DND-41 (cell line): ENCODE results near the gene EXOC4.

Experiments
- ATAC-seq: fragments of 200-7000 bp; cut with Tn5 transposase; 3 replicates; pipeline ENCODE4 v1.9.1; 2021; ENCODE audit warnings: low read depth; ENCODE audit not compliant: insufficient read depth
- DNase-seq: peaks from one replicate; pipeline ENCODE4 v3.0.0-alpha.2; 2020
- H2AFZ ChIP-seq: 2 replicates; pipeline ENCODE4 v1.6.0; 2012; ENCODE audit warnings: low read depth, low read length
- H3K27ac ChIP-seq: 2 replicates; pipeline ENCODE4 v1.5.1; 2012; ENCODE audit warnings: low read length, inconsistent platforms
- H3K27me3 ChIP-seq: fragments of 200-600 bp; sonication (generic); 2 replicates; pipeline ENCODE4 v1.6.0; 2012; ENCODE audit warnings: low read length, mild to moderate bottlenecking, inconsistent platforms; ENCODE audit not compliant: insufficient read depth, poor library complexity
- H3K36me3 ChIP-seq: 2 replicates; pipeline ENCODE4 v1.5.1; 2012; ENCODE audit warnings: low read length, inconsistent platforms; ENCODE audit not compliant: insufficient read depth
- H3K4me1 ChIP-seq: 2 replicates; pipeline ENCODE4 v1.5.1; 2012; ENCODE audit warnings: mild to moderate bottlenecking, low read length; ENCODE audit not compliant: insufficient read depth
- H3K4me2 ChIP-seq: 2 replicates; pipeline ENCODE4 v1.6.0; 2012; ENCODE audit warnings: mild to moderate bottlenecking, moderate library complexity, low read length, inconsistent platforms; ENCODE audit not compliant: insufficient read depth
- H3K4me3 ChIP-seq, 2 experiments: fragments of 200-600 bp in 1 of 2; shearing (Covaris generic) in 1 of 2; 2 replicates each; pipeline ENCODE4 v1.5.1; 2012 to 2016; ENCODE audit warnings: inconsistent platforms in 2 of 2, low read length in 2 of 2, mild to moderate bottlenecking in 2 of 2, low read depth in 1 of 2, moderate library complexity in 1 of 2
- H3K79me2 ChIP-seq: 2 replicates; pipeline ENCODE4 v1.6.0; 2012; ENCODE audit warnings: low read length, inconsistent platforms; ENCODE audit not compliant: insufficient read depth
- H3K9ac ChIP-seq: 2 replicates; pipeline ENCODE4 v1.6.0; 2012; ENCODE audit warnings: low read depth, mild to moderate bottlenecking, inconsistent platforms, low read length, moderate library complexity
- H3K9me3 ChIP-seq: 2 replicates; pipeline ENCODE4 v1.5.1; 2012; ENCODE audit warnings: low read length, moderate library complexity, mild to moderate bottlenecking, inconsistent platforms; ENCODE audit not compliant: insufficient read depth, severe bottlenecking
- H4K20me1 ChIP-seq: 2 replicates; pipeline ENCODE4 v1.6.0; 2012; ENCODE audit warnings: low read length; ENCODE audit not compliant: insufficient read depth
- EZH2 ChIP-seq: IDR thresholded peaks from 3 replicates; pipeline ENCODE4 v1.6.1; 2012; ENCODE audit warnings: borderline replicate concordance, low read depth, mild to moderate bottlenecking, moderate library complexity, low read length, inconsistent platforms; ENCODE audit not compliant: severe bottlenecking
- TF ChIP-seq, protein P1 (sequence below): IDR thresholded peaks from 2 replicates; pipeline ENCODE4 v1.5.1; 2012; ENCODE audit warnings: borderline replicate concordance, low read length, moderate library complexity, mild to moderate bottlenecking; ENCODE audit not compliant: poor library complexity, severe bottlenecking; ENCODE audit errors: extremely low read depth

The EXOC4 gene

GRCh38 chr7:133429371-133429770 is 176.5 kb downstream of the EXOC4 start:
- Histone ChIP-seq H3K9me3 (no peaks in the 10 kb centered on the region), H2AFZ (no peak overlapping the region), H3K36me3 (no peaks in the 10 kb centered on the region), H3K4me1 (peaks cover 8% of the 10 kb centered on the region), H3K4me3 (no peak overlapping the region), H3K9ac (no peak overlapping the region), H3K27ac (no peak overlapping the region), H3K27me3 (no peaks in the 10 kb centered on the region), H4K20me1 (no peaks in the 10 kb centered on the region), H3K79me2 (no peaks in the 10 kb centered on the region), H3K4me2 (no peak overlapping the region)
- ATAC-seq (no peak), DNase-seq (no peak)
- TF ChIP-seq EZH2, result no peak
- TF ChIP-seq, protein P1, sequence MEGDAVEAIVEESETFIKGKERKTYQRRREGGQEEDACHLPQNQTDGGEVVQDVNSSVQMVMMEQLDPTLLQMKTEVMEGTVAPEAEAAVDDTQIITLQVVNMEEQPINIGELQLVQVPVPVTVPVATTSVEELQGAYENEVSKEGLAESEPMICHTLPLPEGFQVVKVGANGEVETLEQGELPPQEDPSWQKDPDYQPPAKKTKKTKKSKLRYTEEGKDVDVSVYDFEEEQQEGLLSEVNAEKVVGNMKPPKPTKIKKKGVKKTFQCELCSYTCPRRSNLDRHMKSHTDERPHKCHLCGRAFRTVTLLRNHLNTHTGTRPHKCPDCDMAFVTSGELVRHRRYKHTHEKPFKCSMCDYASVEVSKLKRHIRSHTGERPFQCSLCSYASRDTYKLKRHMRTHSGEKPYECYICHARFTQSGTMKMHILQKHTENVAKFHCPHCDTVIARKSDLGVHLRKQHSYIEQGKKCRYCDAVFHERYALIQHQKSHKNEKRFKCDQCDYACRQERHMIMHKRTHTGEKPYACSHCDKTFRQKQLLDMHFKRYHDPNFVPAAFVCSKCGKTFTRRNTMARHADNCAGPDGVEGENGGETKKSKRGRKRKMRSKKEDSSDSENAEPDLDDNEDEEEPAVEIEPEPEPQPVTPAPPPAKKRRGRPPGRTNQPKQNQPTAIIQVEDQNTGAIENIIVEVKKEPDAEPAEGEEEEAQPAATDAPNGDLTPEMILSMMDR, result no peak

- H3K36me3 ChIP-seq, result no peaks in the 10 kb centered on the region
- no peak overlapping the region for H3K27ac ChIP-seq
- no peak overlapping the region for H3K9ac ChIP-seq
- no peak overlapping the region for H3K4me3 ChIP-seq
- DNase-seq (no peak), ATAC-seq (no peak)
- no peaks in the 10 kb centered on the region for H4K20me1 ChIP-seq
- no peaks in the 10 kb centered on the region for H3K9me3 ChIP-seq
- no peak overlapping the region for H2AFZ ChIP-seq
- no peaks in the 10 kb centered on the region for H3K27me3 ChIP-seq
- no peaks in the 10 kb centered on the region for H3K79me2 ChIP-seq
- H3K4me1 ChIP-seq, result peaks cover 10% of the 10 kb centered on the region
- H3K4me2 ChIP-seq, result no peak overlapping the region
- TF ChIP-seq EZH2, result no peak
- TF ChIP-seq, protein P1, result no peak
These were observed 178.4 kb downstream of the EXOC4 start for GRCh38 chr7:133431134-133431724.

- no peak for DNase-seq
- Histone ChIP-seq H4K20me1 (no peaks in the 10 kb centered on the region), H3K27me3 (no peaks in the 10 kb centered on the region), H3K4me2 (no peak overlapping the region), H3K79me2 (no peaks in the 10 kb centered on the region), H3K9ac (no peak overlapping the region), H2AFZ (no peak overlapping the region), H3K9me3 (no peaks in the 10 kb centered on the region), H3K27ac (no peak overlapping the region), H3K4me1 (peaks cover 10% of the 10 kb centered on the region), H3K4me3 (no peak overlapping the region), H3K36me3 (no peaks in the 10 kb centered on the region)
- TF ChIP-seq, protein P1, result no peak
- no peak for TF ChIP-seq EZH2
- ATAC-seq, result no peak
These were observed 180.4 kb downstream of the EXOC4 start for GRCh38 chr7:133433165-133433812.
